Caki2 (cell line): ENCODE results near the gene CCDC92. TPM values are rescaled to one million over a fixed set of nuclear protein-coding genes. Genes with fewer than 3 reads are reported as not detected.

Source experiments
- DNase-seq: peaks from one replicate; pipeline ENCODE4 v3.0.0-alpha.2; 2015; ENCODE audit warnings: low read depth
- in situ Hi-C: cut with HindIII; loops from 2 replicates; pipeline ENCODE4 v1.10.0; 2016; ENCODE audit warnings: low sequenced_read_pairs, low pct_unique_long_range_greater_than_20kb, mixed read lengths
- total RNA-seq: library from RNA; depleted of rRNA; stranded (reverse); fragments of >200 nt; shearing (Covaris generic); gene quantifications from 2 replicates; pipeline ENCODE4 v1.2.3, GENCODE V29; 2014; ENCODE audit warnings: low replicate concordance; rRNA removed

The CCDC92 gene, protein sequence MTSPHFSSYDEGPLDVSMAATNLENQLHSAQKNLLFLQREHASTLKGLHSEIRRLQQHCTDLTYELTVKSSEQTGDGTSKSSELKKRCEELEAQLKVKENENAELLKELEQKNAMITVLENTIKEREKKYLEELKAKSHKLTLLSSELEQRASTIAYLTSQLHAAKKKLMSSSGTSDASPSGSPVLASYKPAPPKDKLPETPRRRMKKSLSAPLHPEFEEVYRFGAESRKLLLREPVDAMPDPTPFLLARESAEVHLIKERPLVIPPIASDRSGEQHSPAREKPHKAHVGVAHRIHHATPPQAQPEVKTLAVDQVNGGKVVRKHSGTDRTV
- 3.5 and 4.3 TPM in 2 replicates for total RNA-seq

DNA sequence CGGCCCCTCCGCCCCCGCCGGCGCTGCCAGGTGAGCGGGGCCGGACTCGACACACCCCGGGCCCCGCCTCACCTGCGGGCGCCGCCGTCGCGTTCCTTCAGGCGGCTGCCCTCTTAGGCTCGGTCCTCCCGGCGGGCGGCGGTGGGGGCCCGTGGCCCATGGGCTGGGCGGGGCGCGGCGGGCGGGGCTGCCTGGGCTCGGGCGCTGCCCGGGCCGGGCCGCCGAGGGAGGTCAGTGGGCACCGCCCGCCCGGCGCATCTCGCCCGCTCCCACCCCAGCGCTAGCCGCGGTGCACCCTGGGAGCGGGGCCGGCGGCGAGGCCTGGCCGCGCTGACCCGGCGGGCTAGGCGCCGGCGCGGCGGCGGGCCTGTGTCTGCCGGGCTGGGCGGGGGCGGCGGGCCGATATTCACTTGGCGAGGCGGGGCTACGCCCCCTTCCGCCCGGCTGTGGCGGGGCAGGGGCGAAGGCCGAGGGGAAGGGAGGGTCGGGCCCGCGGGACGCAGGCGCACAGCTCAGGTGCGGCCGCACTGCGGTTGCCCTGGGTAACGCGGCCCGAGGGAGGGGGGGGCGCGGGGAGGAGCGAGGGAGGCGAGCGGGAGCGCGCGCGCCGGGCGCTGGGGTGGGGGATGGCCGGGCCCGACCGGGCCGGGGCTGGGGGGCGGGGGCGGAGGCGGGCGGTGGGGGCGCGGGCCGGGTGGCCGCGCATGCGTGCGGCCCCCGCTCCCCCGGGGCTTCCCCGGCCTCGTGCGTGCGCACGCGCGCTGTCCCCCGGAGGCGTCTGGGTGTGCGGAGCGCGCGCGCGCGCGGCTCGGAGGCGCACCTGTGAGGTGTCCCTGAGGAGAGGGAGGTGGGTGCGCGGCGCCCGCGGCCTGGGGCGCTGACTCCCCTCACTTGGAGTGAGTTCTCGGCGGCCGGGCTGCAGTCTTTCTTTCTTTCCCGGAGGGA is at the start of gene CCDC92, which contains the start of gene ZNF664:
Gene CCDC92, minus strand, starts transcription at position 375 of the 945 bp plus-strand sequence. CDS start 28,526 bp downstream, outside the sequence.
Gene ZNF664, plus strand, starts transcription at position 759 of the 945 bp plus-strand sequence. CDS start 38,930 bp downstream, outside the sequence.
- in situ Hi-C loops, result no loop called here
- DNase-seq, result peak; percentile 88

DNA sequence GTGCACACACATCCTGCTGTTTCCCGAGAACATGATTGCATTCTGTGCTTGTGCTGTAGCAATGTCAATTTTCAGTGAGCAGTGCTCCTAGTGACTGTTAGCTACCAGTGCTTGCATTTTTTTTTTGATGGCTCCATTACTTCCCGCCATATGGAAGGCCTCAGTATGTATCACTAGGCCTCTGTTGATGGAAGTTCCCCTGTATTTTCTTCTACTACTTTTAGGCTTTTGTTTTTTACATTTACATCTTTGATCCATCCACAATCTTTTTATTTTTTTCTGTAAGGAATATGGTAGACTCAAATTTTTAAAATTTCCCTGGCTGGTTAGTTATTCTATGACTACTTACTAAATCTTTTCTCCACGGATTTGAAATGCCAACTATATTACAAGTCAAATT is 49.5 kb upstream of the CCDC92 start:
- DNase-seq, result no peak
- in situ Hi-C loops, result no loop called here

DNA sequence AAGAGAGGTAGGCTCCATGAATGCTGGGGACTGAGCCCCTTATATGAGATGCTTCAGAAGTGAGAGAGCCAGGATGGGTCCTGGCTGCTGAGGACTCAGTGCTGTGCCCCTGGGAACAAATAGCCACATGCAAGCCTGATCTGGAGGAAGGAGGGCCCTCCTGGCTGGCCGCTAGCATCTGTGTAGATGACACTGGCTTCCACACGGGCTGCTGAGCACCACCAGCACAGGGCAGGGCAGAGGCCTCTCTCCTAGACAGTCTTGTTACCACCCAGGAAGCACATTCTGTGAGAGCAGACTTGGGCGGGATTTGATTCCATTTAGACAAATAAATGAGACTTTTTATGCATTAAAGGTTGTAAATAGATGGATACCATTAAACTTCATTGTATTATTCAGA is 48.4 kb upstream of the CCDC92 start:
- no peak for DNase-seq
- in situ Hi-C loops, result no loop called here

DNA sequence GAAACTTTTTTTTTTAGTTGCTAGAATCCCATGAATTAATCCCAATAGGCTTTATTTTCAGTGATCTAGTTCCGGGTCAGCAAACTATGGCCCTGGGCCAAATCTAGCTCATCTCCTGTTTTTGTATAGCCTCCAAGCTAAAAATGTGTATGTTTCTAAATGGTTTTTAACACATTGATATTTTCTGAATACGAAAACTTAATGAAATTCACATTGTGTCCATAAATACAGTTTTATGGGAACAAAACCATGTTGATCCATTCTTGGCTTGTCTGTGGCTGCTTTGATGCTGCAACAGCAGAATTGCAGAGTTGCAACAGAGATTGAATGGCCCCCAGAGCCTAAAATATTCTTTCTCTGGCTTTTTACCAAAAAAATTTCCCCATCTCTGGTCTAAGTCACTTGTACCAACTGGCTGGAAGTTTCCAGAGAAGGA is 47.9 kb upstream of the CCDC92 start:
- no peak for DNase-seq

DNA sequence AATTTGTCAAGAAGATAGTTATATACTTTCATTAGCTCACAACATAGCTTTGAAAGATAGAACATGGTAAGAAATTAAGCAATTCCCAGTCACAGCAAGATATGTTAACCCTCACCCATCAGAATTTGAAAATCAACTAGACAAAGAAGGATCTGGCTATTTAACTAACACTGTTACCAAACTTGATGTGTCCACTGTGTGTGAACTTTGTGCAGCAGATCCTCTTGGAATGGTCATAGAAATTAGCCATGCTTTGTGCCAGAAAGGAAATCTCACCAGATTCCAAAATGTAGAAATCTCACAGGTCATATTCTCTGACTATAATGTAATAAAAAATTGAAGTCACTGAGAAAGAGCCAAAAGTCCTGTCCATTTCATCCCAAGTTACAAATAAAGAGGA is 46.5 kb upstream of the CCDC92 start:
- in situ Hi-C loops, result no loop called here
- DNase-seq, result no peak

More for the DNA sequence above, 47.9 kb upstream of the CCDC92 start:
- in situ Hi-C loops, result no loop called here

DNA sequence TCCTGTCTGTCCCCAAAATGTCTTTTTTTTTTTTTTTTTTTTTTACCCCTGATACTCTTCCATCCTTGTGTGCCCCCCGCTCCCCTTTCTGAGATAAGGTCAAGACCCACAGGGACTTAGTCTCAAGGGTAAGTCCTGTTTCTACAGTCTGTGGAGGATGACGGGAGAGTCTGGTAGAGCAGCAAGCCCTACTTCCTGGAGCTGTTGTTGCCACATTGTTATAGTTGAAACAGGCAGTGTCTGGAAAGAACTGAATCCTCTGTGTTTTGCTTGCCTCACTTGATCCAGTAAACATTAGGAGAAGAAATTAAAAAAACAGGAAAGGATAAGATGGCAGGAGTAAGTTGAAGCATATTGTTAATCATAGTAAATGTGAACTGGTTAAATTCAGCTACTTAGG is 45.9 kb upstream of the CCDC92 start:
- no peak for DNase-seq
- in situ Hi-C loops, result no loop called here

DNA sequence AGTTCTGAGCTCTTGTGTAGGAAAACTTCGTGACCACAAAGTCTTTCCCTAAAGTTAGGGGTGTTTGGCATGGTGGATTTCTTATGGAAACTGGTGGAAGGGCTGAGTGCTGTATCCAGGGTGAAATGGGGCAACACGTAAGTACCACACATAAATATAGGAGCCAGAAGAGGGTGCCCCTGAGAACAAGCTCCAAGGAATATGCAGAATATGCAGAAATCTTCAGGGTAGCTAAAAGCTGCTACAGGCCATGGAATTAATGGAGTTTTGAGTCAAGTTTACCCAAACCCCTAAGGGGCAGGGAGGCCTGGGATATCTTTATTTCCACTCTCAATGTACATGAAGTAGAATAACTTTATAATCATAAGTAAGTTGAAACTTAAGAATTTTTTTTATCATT is 44.4 kb upstream of the CCDC92 start:
- in situ Hi-C loops, result no loop called here
- DNase-seq, result no peak

DNA sequence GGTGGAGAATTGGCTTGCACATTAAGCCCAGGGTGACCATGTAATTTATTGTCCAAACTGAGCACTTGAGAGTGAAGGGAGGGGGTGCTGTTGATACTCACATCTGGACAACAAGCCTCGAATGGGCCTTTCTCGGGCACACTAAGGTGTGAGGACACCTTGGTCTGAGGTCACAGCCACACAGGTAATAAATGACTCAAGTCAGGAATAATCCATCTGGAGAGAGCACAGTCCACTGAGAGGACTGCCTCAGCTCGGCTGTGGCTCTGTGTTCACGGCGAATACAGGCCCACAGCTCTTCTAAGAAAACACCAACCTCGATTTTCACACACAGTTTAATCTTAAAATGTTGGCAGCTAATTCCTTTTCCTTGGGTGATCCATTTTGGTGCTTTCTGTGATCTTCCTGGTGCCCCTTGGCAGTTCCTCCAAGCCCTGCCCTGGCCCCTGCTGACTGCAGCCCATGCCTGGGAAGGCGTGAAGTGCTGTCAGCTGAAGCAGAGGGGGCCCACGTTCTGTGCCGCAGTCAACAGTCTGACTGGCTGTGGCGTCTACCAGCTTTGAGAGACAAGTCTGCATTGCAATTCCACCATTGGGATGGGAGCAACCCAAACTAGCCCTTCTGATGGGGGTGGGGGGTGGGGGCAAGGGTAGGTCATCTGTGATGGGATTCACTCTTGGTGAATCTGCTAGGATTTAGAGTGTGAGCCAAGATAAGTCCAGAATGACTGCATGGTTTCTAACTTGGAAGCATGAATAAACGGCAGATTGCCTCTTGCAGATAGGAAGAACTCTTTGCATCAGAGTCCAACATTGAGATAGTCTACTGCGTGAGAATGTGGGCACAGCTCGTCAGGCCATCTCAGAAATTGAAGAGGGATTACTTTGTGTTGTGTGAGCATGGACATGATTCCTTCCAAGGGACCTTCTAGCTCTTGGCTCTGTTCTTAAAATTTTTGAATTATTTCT is 43.1 kb upstream of the CCDC92 start:
- DNase-seq, result no peak
- in situ Hi-C loops, result no loop called here

DNA sequence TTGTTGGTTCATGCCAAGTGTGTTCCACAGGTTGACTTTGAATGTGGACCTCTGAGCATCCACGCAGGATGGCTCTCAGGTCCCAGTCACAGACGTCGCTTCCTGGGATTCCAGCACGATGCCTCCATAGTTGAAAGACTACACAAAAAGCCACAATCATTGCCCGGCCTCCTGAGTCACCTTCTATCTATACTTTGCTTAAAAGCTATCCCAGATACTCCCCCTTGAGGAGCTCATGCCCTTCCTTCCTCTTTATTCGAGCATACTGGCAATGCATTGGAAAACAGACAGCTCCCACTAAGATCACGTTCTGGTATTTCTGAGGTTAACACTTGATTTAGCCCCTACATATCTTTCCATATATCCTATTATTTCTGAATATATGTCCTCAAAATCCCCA is 40.4 kb upstream of the CCDC92 start:
- in situ Hi-C loops, result no loop called here
- no peak for DNase-seq

DNA sequence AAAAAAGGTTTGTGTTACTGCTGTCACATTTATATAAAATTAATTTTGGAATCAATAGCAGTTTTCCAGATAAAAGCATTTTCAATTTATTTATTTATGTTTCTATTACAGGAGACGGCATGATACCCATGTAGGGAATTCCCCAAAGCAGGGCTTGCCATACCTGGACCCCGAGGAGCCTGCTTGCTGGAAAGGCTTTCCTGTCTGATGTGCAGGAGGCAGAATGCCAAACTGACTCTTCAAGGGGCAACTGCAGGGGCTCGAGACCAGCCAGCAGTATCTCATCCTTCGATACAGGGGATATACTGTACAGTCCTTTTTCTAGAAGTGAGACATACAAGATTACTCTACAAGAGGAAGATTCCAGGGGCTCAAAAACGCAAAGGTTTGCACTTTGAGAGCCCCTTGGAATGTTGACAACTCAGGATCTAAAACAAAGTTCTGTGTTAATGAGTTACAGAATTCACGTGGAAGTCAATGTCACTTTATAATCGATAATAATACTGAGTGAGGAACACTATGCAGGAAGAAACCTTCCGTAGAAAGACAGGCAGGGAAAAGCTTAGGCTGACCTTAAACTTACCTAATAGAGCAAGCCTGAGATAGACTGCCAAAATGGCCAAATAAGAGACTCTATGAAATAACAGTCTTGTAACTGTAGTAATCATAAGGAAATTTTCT is 38.9 kb upstream of the CCDC92 start:
- in situ Hi-C loops, result no loop called here
- DNase-seq, result no peak

DNA sequence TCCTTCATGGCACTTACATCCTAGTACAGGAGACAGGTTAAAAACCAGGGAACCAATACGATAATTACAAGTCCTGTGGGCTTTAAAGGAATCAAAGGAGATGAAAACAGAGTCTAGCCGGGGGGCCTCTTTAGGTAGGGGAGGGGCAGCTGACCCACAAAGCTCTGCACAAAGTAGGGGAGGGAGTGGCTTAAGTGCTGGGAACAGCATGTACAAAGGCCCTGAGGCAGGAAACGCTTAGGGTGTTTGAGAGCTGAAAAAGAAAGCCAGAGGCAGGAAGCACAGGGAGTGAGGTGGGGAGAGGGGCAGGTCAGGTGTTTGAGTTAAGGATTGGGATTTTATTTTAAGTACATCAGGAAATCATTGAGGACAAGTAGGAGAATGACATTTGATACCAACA is 38.1 kb upstream of the CCDC92 start:
- in situ Hi-C loops, result no loop called here
- DNase-seq, result no peak

DNA sequence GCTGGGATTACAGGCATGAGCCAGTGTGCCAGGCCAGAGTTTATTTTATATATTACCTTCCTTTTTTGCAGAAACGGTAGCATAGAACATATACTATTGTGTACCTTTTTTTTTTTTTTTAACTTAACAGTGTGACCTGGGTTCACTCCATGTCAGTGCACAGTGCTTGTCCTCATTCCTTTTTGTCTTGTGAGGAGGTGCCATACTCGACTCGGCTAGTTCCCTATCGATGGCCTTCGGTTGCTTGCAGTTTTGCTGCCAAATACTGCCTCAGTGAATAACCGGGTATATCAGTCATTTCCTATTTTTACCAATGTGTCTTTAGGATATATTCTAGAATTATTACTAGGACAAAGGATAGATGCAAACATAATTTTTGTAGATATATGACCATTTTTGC is 37.1 kb upstream of the CCDC92 start:
- DNase-seq, result no peak
- in situ Hi-C loops, result no loop called here

DNA sequence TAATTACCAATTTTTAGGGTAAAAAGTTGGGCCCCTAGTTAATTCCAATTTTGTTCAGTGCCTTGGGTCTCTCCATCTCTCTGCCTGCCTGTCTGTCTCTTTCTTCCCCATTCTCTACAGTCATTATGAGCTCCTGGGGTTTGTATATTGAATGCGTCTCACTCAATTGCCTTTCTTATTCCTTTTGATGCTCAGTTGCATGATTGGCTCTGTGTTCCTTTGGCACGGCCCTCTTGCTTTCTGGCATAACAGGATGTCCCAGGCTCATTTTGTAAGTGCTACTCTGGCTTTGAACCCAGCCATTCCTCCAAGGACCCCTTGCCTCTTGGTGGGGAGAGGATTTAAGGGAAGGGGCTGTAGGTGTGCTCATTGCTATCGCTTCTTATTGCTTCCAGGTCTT is 36.0 kb upstream of the CCDC92 start:
- in situ Hi-C loops, result no loop called here
- no peak for DNase-seq

DNA sequence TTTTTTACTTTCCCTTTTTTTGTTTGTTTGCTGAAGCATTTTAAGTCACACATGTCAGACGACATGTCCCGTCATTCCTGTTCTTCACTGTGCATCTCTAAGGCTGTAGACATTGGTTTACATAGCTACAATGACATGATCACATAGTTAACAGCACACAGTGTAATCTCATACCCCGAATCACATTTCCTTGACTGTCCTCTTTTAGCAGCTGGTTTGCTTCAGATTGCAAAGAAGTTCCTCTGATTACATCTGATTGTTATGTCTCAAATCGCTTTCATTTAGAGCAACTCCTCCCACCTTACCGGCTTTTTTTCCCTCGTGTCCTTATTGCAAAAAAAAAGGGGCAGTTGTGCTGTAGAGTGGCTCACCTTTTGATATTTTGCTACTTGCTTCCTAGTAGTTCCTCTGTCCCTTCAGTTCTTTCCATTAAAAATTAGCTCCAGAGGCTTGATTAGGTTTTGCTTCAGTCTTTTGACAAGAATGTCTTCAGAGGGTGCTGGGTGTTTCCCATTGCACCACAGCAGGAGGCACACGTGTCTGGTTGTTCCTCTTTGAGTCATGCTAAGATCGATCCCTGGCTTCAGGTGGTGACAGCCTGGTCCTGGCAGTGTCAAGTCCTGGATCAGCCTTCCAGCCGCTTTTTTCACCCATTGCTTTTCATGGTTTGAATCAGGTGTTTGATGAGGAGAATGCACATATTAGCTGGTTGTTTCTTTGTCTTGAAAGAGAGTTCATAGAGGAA is 35.4 kb upstream of the CCDC92 start:
- no peak for DNase-seq
- in situ Hi-C loops, result no loop called here

DNA sequence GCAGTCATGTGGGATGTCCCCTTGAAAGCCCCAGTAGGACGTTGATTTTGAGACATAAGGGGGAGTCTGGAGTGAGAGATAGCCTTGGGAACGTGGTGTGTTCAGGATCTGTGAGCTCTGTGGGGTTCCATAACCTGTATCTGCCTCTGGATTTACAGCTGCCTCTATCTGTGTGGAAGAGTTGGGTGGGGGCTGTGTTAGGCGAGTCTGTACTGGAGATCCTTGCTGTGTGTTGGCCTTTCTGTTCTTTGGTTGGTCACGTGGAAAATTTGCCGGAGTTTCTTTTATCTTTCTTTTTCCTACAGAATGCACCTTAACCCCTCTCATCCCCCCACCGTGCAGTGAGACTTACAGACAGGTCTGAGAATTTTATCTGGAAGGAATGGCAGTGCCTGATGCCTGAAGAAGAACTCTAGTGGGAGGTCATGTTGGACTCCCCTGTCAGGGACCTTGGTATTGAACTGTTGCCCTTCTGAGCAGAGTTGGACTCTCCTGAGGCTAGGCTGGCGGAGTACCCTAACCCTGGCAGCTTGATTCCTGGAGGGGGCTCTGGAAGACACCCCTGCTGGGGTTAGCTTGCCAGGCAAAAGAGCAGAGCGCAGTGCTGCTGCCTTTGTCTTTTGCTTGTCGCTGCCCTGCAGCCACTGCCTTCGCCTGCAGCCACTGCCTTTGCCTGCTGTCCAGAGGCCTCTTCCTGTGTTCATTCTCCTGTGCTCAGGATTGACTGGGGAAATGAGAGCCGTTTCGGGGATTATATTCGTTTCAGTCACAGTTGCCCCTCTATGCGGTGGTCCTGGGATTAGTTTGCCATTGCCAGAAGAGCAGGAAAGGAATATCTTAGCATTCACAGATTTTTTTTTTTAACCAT is 34.4 kb upstream of the CCDC92 start:
- in situ Hi-C loops, result no loop called here
- no peak for DNase-seq
